Dermis blood vessel endothelial cell (primary cell): ENCODE measurements around the gene TMEM131L. TPM values are rescaled to one million over a fixed set of nuclear protein-coding genes. Genes with fewer than 3 reads are reported as not detected.
"Not testable (repeated sequence)": the region's sequence is repeated elsewhere in the genome, so short reads cannot be mapped to it uniquely, and the experiment has no call there.

ENCODE experiments used
- DNase-seq: peaks from one replicate; pipeline ENCODE4 v3.0.0; 2010
- total RNA-seq: library from RNA; depleted of rRNA; stranded (reverse); fragments of >200 nt; gene quantifications from 2 replicates; pipeline ENCODE4 v1.2.3, GENCODE V29; 2014

The TMEM131L gene
- total RNA-seq, 1 donor from 2014 or later = 16.2 TPM

GRCh38 chr4:153502584-153502983 is 36.4 kb downstream of the TMEM131L start:
- no peak for DNase-seq

GRCh38 chr4:153506341-153507309 is 40.5 kb downstream of the TMEM131L start:
- no peak for DNase-seq

GRCh38 chr4:153507310-153508073 is 41.3 kb downstream of the TMEM131L start:
- no peak for DNase-seq

GRCh38 chr4:153509212-153509611 is 43.1 kb downstream of the TMEM131L start:
- not testable (repeated sequence) for DNase-seq

GRCh38 chr4:153509724-153510123 is 43.6 kb downstream of the TMEM131L start:
- no peak for DNase-seq

- DNase-seq = no peak
Measured at GRCh38 chr4:153510252-153511001, 44.3 kb downstream of the TMEM131L start.

GRCh38 chr4:153511104-153511503 is 44.9 kb downstream of the TMEM131L start:
- DNase-seq = no peak

GRCh38 chr4:153512162-153512852 is 46.1 kb downstream of the TMEM131L start:
- no peak for DNase-seq

GRCh38 chr4:153512952-153513500 is 46.9 kb downstream of the TMEM131L start:
- no peak for DNase-seq

GRCh38 chr4:153513596-153513995 is 47.4 kb downstream of the TMEM131L start:
- DNase-seq = peak; percentile 56

- DNase-seq = peak; percentile 73
Measured at GRCh38 chr4:153514001-153514526, 47.9 kb downstream of the TMEM131L start.

- DNase-seq = no peak
Measured at GRCh38 chr4:153514688-153515426, 48.7 kb downstream of the TMEM131L start.

GRCh38 chr4:153517159-153517558 is 51.0 kb downstream of the TMEM131L start:
- DNase-seq = no peak

GRCh38 chr4:153518001-153518400 is 51.8 kb downstream of the TMEM131L start:
- peak; percentile 94 for DNase-seq

- peak; percentile 21 for DNase-seq
Measured at GRCh38 chr4:153518637-153519389, 52.7 kb downstream of the TMEM131L start.

GRCh38 chr4:153519687-153520086 is 53.5 kb downstream of the TMEM131L start:
- no peak for DNase-seq

GRCh38 chr4:153520227-153520626 is 54.1 kb downstream of the TMEM131L start:
- no peak for DNase-seq

- DNase-seq = no peak
Measured at GRCh38 chr4:153520801-153521329, 54.7 kb downstream of the TMEM131L start.

- no peak for DNase-seq
Measured at GRCh38 chr4:153521478-153521877, 55.3 kb downstream of the TMEM131L start.
